HG02938 (cell line): ENCODE measurements around the gene ADGRL3.

Source experiments
- ATAC-seq: cut with Tn5 transposase; IDR thresholded peaks from one replicate; pipeline ENCODE4 v1.9.1; 2021; ENCODE audit warnings: mild to moderate bottlenecking, moderate library complexity; ENCODE audit not compliant: unreplicated experiment

ADGRL3 gene

GRCh38 chr4:61860376-61860775 is 660.2 kb downstream of the ADGRL3 start:
- no peak for ATAC-seq

GRCh38 chr4:61864286-61864685 is 664.2 kb downstream of the ADGRL3 start:
- ATAC-seq: no peak

GRCh38 chr4:61866378-61867030 is 666.4 kb downstream of the ADGRL3 start:
- no peak for ATAC-seq

- ATAC-seq: no peak
Observed at GRCh38 chr4:61872983-61873382, 672.9 kb downstream of the ADGRL3 start.

GRCh38 chr4:61877266-61877665 is 677.1 kb downstream of the ADGRL3 start:
- no peak for ATAC-seq

- no peak for ATAC-seq
Observed at GRCh38 chr4:61877893-61878292, 677.8 kb downstream of the ADGRL3 start.

- ATAC-seq: no peak
Observed at GRCh38 chr4:61882381-61882780, 682.3 kb downstream of the ADGRL3 start.

GRCh38 chr4:61886131-61886530 is 686.0 kb downstream of the ADGRL3 start:
- no peak for ATAC-seq

- no peak for ATAC-seq
Observed at GRCh38 chr4:61889117-61889516, 689.0 kb downstream of the ADGRL3 start.

- ATAC-seq: no peak
Observed at GRCh38 chr4:61890321-61890720, 690.2 kb downstream of the ADGRL3 start.

GRCh38 chr4:61891953-61892352 is 691.8 kb downstream of the ADGRL3 start:
- ATAC-seq: no peak

GRCh38 chr4:61896634-61897033 is 696.5 kb downstream of the ADGRL3 start:
- ATAC-seq: no peak

GRCh38 chr4:61909031-61909430 is 708.9 kb downstream of the ADGRL3 start:
- ATAC-seq: no peak

- ATAC-seq: no peak
Observed at GRCh38 chr4:61911313-61911756, 711.2 kb downstream of the ADGRL3 start.

GRCh38 chr4:61913619-61914018 is 713.5 kb downstream of the ADGRL3 start:
- no peak for ATAC-seq

GRCh38 chr4:61915501-61915900 is 715.4 kb downstream of the ADGRL3 start:
- no peak for ATAC-seq

GRCh38 chr4:61918507-61918906 is 718.4 kb downstream of the ADGRL3 start:
- no peak for ATAC-seq

GRCh38 chr4:61918987-61919386 is 718.9 kb downstream of the ADGRL3 start:
- no peak for ATAC-seq

GRCh38 chr4:61919561-61919960 is 719.4 kb downstream of the ADGRL3 start:
- no peak for ATAC-seq

- ATAC-seq: no peak
Observed at GRCh38 chr4:61921920-61922319, 721.8 kb downstream of the ADGRL3 start.

GRCh38 chr4:61922766-61923165 is 722.6 kb downstream of the ADGRL3 start:
- no peak for ATAC-seq

GRCh38 chr4:61923179-61923578 is 723.1 kb downstream of the ADGRL3 start:
- ATAC-seq: no peak

- ATAC-seq: no peak
Observed at GRCh38 chr4:61924131-61924530, 724.0 kb downstream of the ADGRL3 start.
